Type B pancreatic cell (in vitro differentiated cells): ENCODE data around the gene MAML2. TPM values are rescaled to one million over a fixed set of nuclear protein-coding genes. Genes with fewer than 3 reads are reported as not detected.

Experiments
- DNase-seq: peaks from one replicate; pipeline ENCODE4 v3.0.0; 2021; ENCODE audit warnings: mixed read lengths; ENCODE audit not compliant: unreplicated experiment; ENCODE audit errors: extremely low spot score
- H3K27ac Mint-ChIP-seq: 2 replicates; pipeline ENCODE4 v1.8.0; 2021; ENCODE audit warnings: mild to moderate bottlenecking, mixed read lengths
- H3K27me3 Mint-ChIP-seq: 2 replicates; pipeline ENCODE4 v1.8.0; 2021; ENCODE audit warnings: mixed read lengths
- H3K36me3 Mint-ChIP-seq: 2 replicates; pipeline ENCODE4 v1.8.0; 2021; ENCODE audit warnings: mixed read lengths
- H3K4me1 Mint-ChIP-seq: one replicate; pipeline ENCODE4 v1.8.0; 2021; ENCODE audit warnings: mixed read lengths; ENCODE audit not compliant: unreplicated experiment
- H3K4me3 Mint-ChIP-seq: 2 replicates; pipeline ENCODE4 v1.8.0; 2021; ENCODE audit warnings: mild to moderate bottlenecking, mixed read lengths
- H3K9me3 Mint-ChIP-seq: 2 replicates; pipeline ENCODE4 v1.8.0; 2021; ENCODE audit warnings: mixed read lengths
- CTCF ChIP-seq: fragments of 200-600 bp; sonication (generic); conservative IDR thresholded peaks from 2 replicates; pipeline ENCODE4 v1.5.0; 2021; ENCODE audit warnings: antibody characterized with exemption, mild to moderate bottlenecking
- total RNA-seq: library from RNA; stranded (reverse); gene quantifications from 2 replicates; pipeline ENCODE4 v1.2.1, GENCODE V29; 2021; ENCODE audit warnings: low replicate concordance

Gene MAML2
- total RNA-seq, 1 donor from 2014 or later, result 20.8 TPM

- Mint-ChIP-seq H3K27ac (no peak overlapping the region), H3K36me3 (peaks cover under 1% of the 10 kb centered on the region), H3K4me1 (peaks cover 4% of the 10 kb centered on the region), H3K4me3 (no peak overlapping the region), H3K9me3 (no peaks in the 10 kb centered on the region), H3K27me3 (no peaks in the 10 kb centered on the region)
- no peak for TF ChIP-seq CTCF
- DNase-seq, result no peak
Measured at GRCh38 chr11:96021901-96022650, 320.9 kb downstream of the MAML2 start.

GRCh38 chr11:96019810-96020747 is 322.9 kb downstream of the MAML2 start:
- no peak for DNase-seq
- Mint-ChIP-seq H3K36me3 (no peaks in the 10 kb centered on the region), H3K27ac (no peak overlapping the region), H3K4me1 (peaks cover 8% of the 10 kb centered on the region), H3K27me3 (no peaks in the 10 kb centered on the region), H3K9me3 (no peaks in the 10 kb centered on the region), H3K4me3 (no peak overlapping the region)
- TF ChIP-seq CTCF, result no peak

- Mint-ChIP-seq H3K9me3 (no peaks in the 10 kb centered on the region), H3K36me3 (no peaks in the 10 kb centered on the region), H3K4me1 (peaks cover 11% of the 10 kb centered on the region), H3K27ac (no peak overlapping the region), H3K27me3 (no peaks in the 10 kb centered on the region), H3K4me3 (no peak overlapping the region)
- no peak for TF ChIP-seq CTCF
- DNase-seq, result no peak
Measured at GRCh38 chr11:96019281-96019680, 323.7 kb downstream of the MAML2 start.

GRCh38 chr11:96017856-96018255 is 325.1 kb downstream of the MAML2 start:
- H3K4me3 Mint-ChIP-seq, result no peak overlapping the region
- H3K27ac Mint-ChIP-seq, result no peak overlapping the region
- H3K4me1 Mint-ChIP-seq, result peaks cover 21% of the 10 kb centered on the region
- no peak for TF ChIP-seq CTCF
- no peaks in the 10 kb centered on the region for H3K36me3 Mint-ChIP-seq
- no peaks in the 10 kb centered on the region for H3K9me3 Mint-ChIP-seq
- DNase-seq, result no peak
- no peaks in the 10 kb centered on the region for H3K27me3 Mint-ChIP-seq

GRCh38 chr11:96016978-96017502 is 326.0 kb downstream of the MAML2 start:
- Mint-ChIP-seq H3K9me3 (no peaks in the 10 kb centered on the region), H3K36me3 (no peaks in the 10 kb centered on the region), H3K4me3 (no peak overlapping the region), H3K4me1 (peaks cover 29% of the 10 kb centered on the region), H3K27me3 (no peaks in the 10 kb centered on the region), H3K27ac (no peak overlapping the region)
- no peak for DNase-seq
- TF ChIP-seq CTCF, result no peak
